Measurements from ENCODE around the gene SRGAP1.
"Not testable (repeated sequence)": the region's sequence is repeated elsewhere in the genome, so short reads cannot be mapped to it uniquely, and the experiment has no call there.

SRGAP1 gene

GRCh38 chr12:64131456-64131855, 287.0 kb downstream of the SRGAP1 start:
- not testable (repeated sequence) for DNase-seq

- not testable (repeated sequence) for DNase-seq
Measured at GRCh38 chr12:64132672-64133071, 288.2 kb downstream of the SRGAP1 start.

- DNase-seq, result no peak
Measured at GRCh38 chr12:64137117-64137516, 292.6 kb downstream of the SRGAP1 start.

GRCh38 chr12:64139021-64139420, 294.5 kb downstream of the SRGAP1 start:
- DNase-seq, result no peak

- DNase-seq, result no peak
Measured at GRCh38 chr12:64142382-64142781, 297.9 kb downstream of the SRGAP1 start.

- DNase-seq, result no peak
Measured at GRCh38 chr12:64142784-64143183, 298.3 kb downstream of the SRGAP1 start.

GRCh38 chr12:64145226-64145625, 300.7 kb downstream of the SRGAP1 start:
- DNase-seq, result no peak

GRCh38 chr12:64147011-64147631, 302.6 kb downstream of the SRGAP1 start:
- no peak for DNase-seq

- no peak for DNase-seq
Measured at GRCh38 chr12:64147875-64148274, 303.4 kb downstream of the SRGAP1 start.

- no peak for DNase-seq
Measured at GRCh38 chr12:64154677-64155076, 310.2 kb downstream of the SRGAP1 start.

GRCh38 chr12:64157110-64157509, 312.6 kb downstream of the SRGAP1 start:
- no peak for DNase-seq

GRCh38 chr12:64160021-64160710, 315.7 kb downstream of the SRGAP1 start:
- DNase-seq, result no peak

GRCh38 chr12:64160711-64161060, 316.2 kb downstream of the SRGAP1 start:
- no peak for DNase-seq

- DNase-seq, result not testable (repeated sequence)
Measured at GRCh38 chr12:64166606-64167005, 322.1 kb downstream of the SRGAP1 start.

- DNase-seq, result not testable (repeated sequence)
Measured at GRCh38 chr12:64167041-64167440, 322.5 kb downstream of the SRGAP1 start.

- DNase-seq, result no peak
Measured at GRCh38 chr12:64170024-64170423, 325.5 kb downstream of the SRGAP1 start.

GRCh38 chr12:64170730-64171129, 326.2 kb downstream of the SRGAP1 start:
- no peak for DNase-seq

GRCh38 chr12:64171715-64172114, 327.2 kb downstream of the SRGAP1 start:
- DNase-seq, result no peak

- no peak for DNase-seq
Measured at GRCh38 chr12:64172143-64172970, 327.9 kb downstream of the SRGAP1 start.

GRCh38 chr12:64173456-64173855, 329.0 kb downstream of the SRGAP1 start:
- DNase-seq, result no peak

GRCh38 chr12:64175254-64175945, 330.9 kb downstream of the SRGAP1 start:
- no peak for DNase-seq

- DNase-seq, result no peak
Measured at GRCh38 chr12:64177001-64177400, 332.5 kb downstream of the SRGAP1 start.

GRCh38 chr12:64178122-64178521, 333.6 kb downstream of the SRGAP1 start:
- DNase-seq, result no peak

Measured in right forelimb (tissue), 1 donor.